Pulmonary artery endothelial cell (primary cell): ENCODE data around the gene SAT1. TPM values are rescaled to one million over a fixed set of nuclear protein-coding genes. Genes with fewer than 3 reads are reported as not detected.

Experiments used
- DNase-seq: peaks from one replicate; pipeline ENCODE4 v3.0.0-alpha.2; 2011; ENCODE audit warnings: low read depth, low spot score
- total RNA-seq: library from RNA; depleted of rRNA; stranded (reverse); fragments of >200 nt; gene quantifications from 2 replicates; pipeline ENCODE4 v1.2.3, GENCODE V29; 2014

The SAT1 gene
- total RNA-seq, 1 donor from 2014 or later = 461 TPM

- no peak for DNase-seq
Measured at GRCh38 chrX:23810279-23810678, 27.3 kb downstream of the SAT1 start.

- DNase-seq = no peak
Measured at GRCh38 chrX:23811108-23811651, 28.2 kb downstream of the SAT1 start.

GRCh38 chrX:23811656-23812055 is 28.7 kb downstream of the SAT1 start:
- DNase-seq = peak; percentile 8

- DNase-seq = no peak
Measured at GRCh38 chrX:23813808-23814207, 30.8 kb downstream of the SAT1 start.

GRCh38 chrX:23815376-23815775 is 32.4 kb downstream of the SAT1 start:
- DNase-seq = no peak

GRCh38 chrX:23816179-23816578 is 33.2 kb downstream of the SAT1 start:
- DNase-seq = no peak

GRCh38 chrX:23817979-23818336 is 35.0 kb downstream of the SAT1 start:
- no peak for DNase-seq

GRCh38 chrX:23819385-23820234 is 36.6 kb downstream of the SAT1 start:
- no peak for DNase-seq

GRCh38 chrX:23820235-23820782 is 37.3 kb downstream of the SAT1 start:
- no peak for DNase-seq

- DNase-seq = no peak
Measured at GRCh38 chrX:23821847-23822246, 38.9 kb downstream of the SAT1 start.

- no peak for DNase-seq
Measured at GRCh38 chrX:23822397-23822796, 39.4 kb downstream of the SAT1 start.

GRCh38 chrX:23822841-23823240 is 39.9 kb downstream of the SAT1 start:
- no peak for DNase-seq

- no peak for DNase-seq
Measured at GRCh38 chrX:23825675-23826074, 42.7 kb downstream of the SAT1 start.

- no peak for DNase-seq
Measured at GRCh38 chrX:23826216-23826615, 43.2 kb downstream of the SAT1 start.

- DNase-seq = no peak
Measured at GRCh38 chrX:23826653-23827052, 43.7 kb downstream of the SAT1 start.

GRCh38 chrX:23828881-23829280 is 45.9 kb downstream of the SAT1 start:
- DNase-seq = no peak

- DNase-seq = no peak
Measured at GRCh38 chrX:23832721-23833120, 49.7 kb downstream of the SAT1 start.

Other genes starting within 250 kb of the SAT1 start
- gene PRDX4, start 115.7 kb upstream of the SAT1 start, total RNA-seq = 170 and 274 TPM in 2 replicates
- gene ACOT9, start 39.9 kb upstream of the SAT1 start, total RNA-seq = 77.8 and 81.6 TPM in 2 replicates
- gene APOO, start 124.8 kb downstream of the SAT1 start, total RNA-seq = 7.9 and 11.6 TPM in 2 replicates
- gene CXorf58, start 124.8 kb downstream of the SAT1 start, total RNA-seq = not detected in 2 replicates
- gene KLHL15, start 244.0 kb downstream of the SAT1 start, total RNA-seq = 4.4 and 6.5 TPM in 2 replicates